ENCODE results near the gene POLR3H.

POLR3H gene

GRCh38 chr22:41555325-41555982, 11.2 kb upstream of the POLR3H start:
- no peak for DNase-seq
- no peak overlapping the region for H3K27ac ChIP-seq
- no peaks in the 10 kb centered on the region for H3K27me3 ChIP-seq (ENCODE audit: insufficient read depth, low read depth, severe bottlenecking)
- H3K9me3 ChIP-seq (ENCODE audit: severe bottlenecking) = no peaks in the 10 kb centered on the region
- no peak overlapping the region for H3K4me3 ChIP-seq (ENCODE audit: low read depth, low read length)
- no peaks in the 10 kb centered on the region for H3K36me3 ChIP-seq
- TF ChIP-seq CTCF (IDR thresholded peaks at IDR 0.05; ENCODE audit: low read depth, low read length) = no peak

DNA sequence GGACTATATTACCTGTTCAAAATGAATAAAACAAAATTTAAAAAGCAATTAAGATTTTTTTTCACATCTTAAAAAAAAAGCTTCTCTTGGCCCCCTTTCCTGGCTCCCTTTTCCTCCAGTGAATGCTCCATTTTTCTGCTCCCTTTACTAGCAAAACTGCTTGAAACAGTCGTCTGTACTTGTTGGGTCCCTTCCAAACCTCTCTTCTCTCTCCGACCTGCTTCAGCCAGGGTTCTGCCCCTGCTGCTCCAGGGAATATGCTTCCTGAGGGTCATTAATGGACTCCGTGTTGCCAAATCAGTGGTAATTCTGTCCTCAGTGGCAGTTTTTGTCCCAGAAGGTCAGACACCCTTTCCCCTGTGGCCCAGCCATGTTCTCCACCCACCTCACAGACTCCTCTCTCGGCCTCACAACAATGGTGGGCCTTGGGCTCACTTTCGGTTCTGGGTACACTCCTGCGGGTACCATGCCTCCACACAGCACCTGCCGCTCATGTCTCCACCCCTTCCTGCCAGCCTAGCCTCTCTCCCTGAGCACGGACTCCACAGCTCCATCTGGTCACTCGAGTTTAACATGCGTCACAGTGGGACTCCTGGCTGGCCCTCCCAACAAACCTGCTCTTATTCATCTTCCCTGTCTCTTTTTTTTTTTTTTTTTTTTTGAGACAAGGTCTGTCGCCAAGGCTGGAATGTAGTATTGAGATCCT, 7.8 kb upstream of the POLR3H start:
- Histone ChIP-seq H3K27me3 (ENCODE audit: insufficient read depth, low read depth, severe bottlenecking) (no peaks in the 10 kb centered on the region), H3K4me3 (ENCODE audit: low read depth, low read length) (no peak overlapping the region), H3K27ac (no peak overlapping the region), H3K36me3 (no peaks in the 10 kb centered on the region), H3K9me3 (ENCODE audit: severe bottlenecking) (no peaks in the 10 kb centered on the region)
- no peak for DNase-seq
- no peak for TF ChIP-seq CTCF (IDR thresholded peaks at IDR 0.05; ENCODE audit: low read depth, low read length)

- no peak for DNase-seq
- no peak overlapping the region for H3K4me3 ChIP-seq (ENCODE audit: low read depth, low read length)
Measured at GRCh38 chr22:41550952-41551491, 6.8 kb upstream of the POLR3H start.

DNA sequence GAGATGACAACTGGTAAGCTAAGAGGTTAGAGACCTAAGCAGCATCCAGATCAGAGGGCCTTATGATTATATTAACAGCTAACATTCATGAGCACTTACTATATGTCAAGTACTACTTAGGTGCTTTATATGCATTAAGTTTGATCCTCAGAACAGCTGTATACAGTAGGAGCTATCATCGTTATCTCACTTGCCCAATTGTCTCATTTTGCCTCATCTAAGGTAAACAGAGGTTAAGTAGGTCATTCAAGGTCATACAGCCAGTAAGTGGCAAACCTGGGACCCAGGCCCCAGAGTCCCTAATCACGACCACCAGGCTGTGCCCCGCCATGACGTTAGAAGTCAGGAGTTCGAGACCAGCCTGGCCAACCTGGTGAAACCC, 4.6 kb upstream of the POLR3H start:
- DNase-seq = no peak
- Histone ChIP-seq H3K36me3 (no peaks in the 10 kb centered on the region), H3K27ac (no peak overlapping the region), H3K27me3 (ENCODE audit: insufficient read depth, low read depth, severe bottlenecking) (no peaks in the 10 kb centered on the region), H3K4me3 (ENCODE audit: low read depth, low read length) (no peak overlapping the region), H3K9me3 (ENCODE audit: severe bottlenecking) (no peaks in the 10 kb centered on the region)
- no peak for TF ChIP-seq CTCF (IDR thresholded peaks at IDR 0.05; ENCODE audit: low read depth, low read length)

More at GRCh38 chr22:41550952-41551491, 6.8 kb upstream of the POLR3H start:
- TF ChIP-seq CTCF (IDR thresholded peaks at IDR 0.05; ENCODE audit: low read depth, low read length) = no peak
- Histone ChIP-seq H3K27me3 (ENCODE audit: insufficient read depth, low read depth, severe bottlenecking) (no peaks in the 10 kb centered on the region), H3K27ac (no peak overlapping the region), H3K36me3 (no peaks in the 10 kb centered on the region), H3K9me3 (ENCODE audit: severe bottlenecking) (no peaks in the 10 kb centered on the region)

DNA sequence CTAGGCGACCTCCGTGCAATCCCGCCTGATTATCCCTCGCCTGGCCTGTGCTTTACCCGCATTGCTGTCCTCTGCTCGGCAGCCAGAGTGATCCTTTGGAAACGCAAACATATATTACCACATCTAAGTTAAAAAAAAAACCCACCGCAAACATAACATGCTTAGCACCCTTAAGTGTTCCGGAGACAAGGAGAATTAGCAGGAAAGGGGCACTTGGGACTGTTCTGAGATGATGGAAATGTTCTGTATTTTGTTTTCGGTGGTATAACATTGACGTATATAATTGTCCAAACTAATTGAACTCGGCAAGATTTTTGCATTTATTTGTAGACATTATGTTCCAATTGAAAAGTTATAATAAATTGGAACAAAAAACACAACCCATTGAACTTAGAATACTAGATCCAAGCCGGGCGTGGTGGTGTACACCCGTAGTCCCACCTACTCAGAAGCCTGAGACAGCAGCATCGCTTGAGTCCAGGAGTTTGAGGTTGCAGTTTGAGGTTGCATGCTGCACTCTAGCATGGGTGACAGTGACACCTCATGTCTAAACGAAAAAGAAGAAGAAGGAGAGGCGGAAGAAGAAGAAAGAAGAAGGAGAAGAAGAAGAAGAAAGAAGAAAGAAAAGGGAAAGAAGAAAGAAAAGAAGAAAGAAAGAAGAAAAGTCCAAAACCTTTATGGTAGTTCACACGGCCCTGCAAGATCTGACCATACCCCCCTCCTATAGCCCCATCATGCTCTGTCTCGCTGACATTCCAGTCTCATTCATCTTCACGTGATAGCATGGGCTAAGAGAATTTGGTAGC, 604 bp upstream of the POLR3H start:
- H3K27ac ChIP-seq = peak overlapping the region; percentile 48
- no peaks in the 10 kb centered on the region for H3K27me3 ChIP-seq (ENCODE audit: insufficient read depth, low read depth, severe bottlenecking)
- peaks cover 13% of the 10 kb centered on the region for H3K36me3 ChIP-seq
- H3K4me3 ChIP-seq (ENCODE audit: low read depth, low read length) = peak overlapping the region; percentile 47
- no peak for DNase-seq
- TF ChIP-seq CTCF (IDR thresholded peaks at IDR 0.05; ENCODE audit: low read depth, low read length) = no peak
- no peaks in the 10 kb centered on the region for H3K9me3 ChIP-seq (ENCODE audit: severe bottlenecking)

Data from WERI-Rb-1 (cell line).